ENCODE measurements around the gene OCRL. TPM values are rescaled to one million over a fixed set of nuclear protein-coding genes. Genes with fewer than 3 reads are reported as not detected.

The OCRL gene
- 10 to 100 TPM; 12.7 to 17.3 TPM for total RNA-seq
- long read RNA-seq, full-length matches to known transcripts, result 6 of 8 reads
- long read RNA-seq, partial matches to known transcripts, result 1 of 8 reads
- long read RNA-seq, other reads (novel, unspliced or antisense), result 1 of 8 reads

- intact Hi-C loops (cut with DNase I), result no loop called here
- peak; percentile 89 to 97 for ATAC-seq
- peak; percentile 71 for DNase-seq
These were observed at the start of gene OCRL for GRCh38 chrX:129540068-129540653. TSS of gene OCRL (plus strand) at chrX:129540259. CDS start at chrX:129540440, 181 bp downstream.

GRCh38 chrX:129490330-129490729 lies 49.7 kb upstream of the OCRL start:
- intact Hi-C loops (cut with DNase I), result no loop called here
- DNase-seq (no peak), ATAC-seq (no peak)

- DNase-seq (no peak), ATAC-seq (no peak)
- intact Hi-C loops (cut with DNase I), result no loop called here
These were observed 46.4 kb upstream of the OCRL start for GRCh38 chrX:129493643-129494042.

- ATAC-seq (no peak), DNase-seq (no peak)
- intact Hi-C loops (cut with DNase I), result no loop called here
These were observed 45.2 kb upstream of the OCRL start for GRCh38 chrX:129494887-129495286.

- intact Hi-C loops (cut with DNase I), result no loop called here
- ATAC-seq, result no peak
- DNase-seq, result no peak
These were observed 44.2 kb upstream of the OCRL start for GRCh38 chrX:129495900-129496299.

GRCh38 chrX:129496625-129497024 lies 43.4 kb upstream of the OCRL start:
- ATAC-seq (no peak), DNase-seq (no peak)
- intact Hi-C loops (cut with DNase I), result no loop called here

GRCh38 chrX:129497146-129497843 lies 42.8 kb upstream of the OCRL start:
- no peak for ATAC-seq
- intact Hi-C loops (cut with DNase I), result no loop called here
- no peak for DNase-seq

GRCh38 chrX:129510331-129510730 lies 29.7 kb upstream of the OCRL start:
- intact Hi-C loops (cut with DNase I), result no loop called here

GRCh38 chrX:129511689-129512088 lies 28.4 kb upstream of the OCRL start:
- no peak for ATAC-seq

More at GRCh38 chrX:129510331-129510730, 29.7 kb upstream of the OCRL start:
- no peak for ATAC-seq
- no peak for DNase-seq

GRCh38 chrX:129512409-129512808 lies 27.6 kb upstream of the OCRL start:
- DNase-seq (no peak), ATAC-seq (no peak)
- intact Hi-C loops (cut with DNase I), result no loop called here

More at GRCh38 chrX:129511689-129512088, 28.4 kb upstream of the OCRL start:
- intact Hi-C loops (cut with DNase I), result no loop called here
- no peak for DNase-seq

GRCh38 chrX:129516402-129516801 lies 23.7 kb upstream of the OCRL start:
- no peak for ATAC-seq
- intact Hi-C loops (cut with DNase I), result no loop called here
- no peak for DNase-seq

- intact Hi-C loops (cut with DNase I), result no loop called here
- no peak for ATAC-seq
These were observed 19.9 kb upstream of the OCRL start for GRCh38 chrX:129520151-129520550.

GRCh38 chrX:129522184-129523078 lies 17.6 kb upstream of the OCRL start:
- ATAC-seq, result peak; percentile 77 to 89
- DNase-seq, result peak; percentile 51
- intact Hi-C loops (cut with DNase I), result no loop called here

More at GRCh38 chrX:129520151-129520550, 19.9 kb upstream of the OCRL start:
- DNase-seq, result no peak

GRCh38 chrX:129523079-129523911 lies 16.8 kb upstream of the OCRL start, which contains the start of gene SMARCA1:
TSS of gene SMARCA1 (minus strand) at chrX:129523490. CDS start at chrX:129523370, 120 bp downstream.
- ATAC-seq, result peak; percentile 88 to 90
- peak; percentile 54 for DNase-seq
- intact Hi-C loops (cut with DNase I), result no loop called here

GRCh38 chrX:129524250-129524850 lies 15.7 kb upstream of the OCRL start:
- DNase-seq (no peak), ATAC-seq (no peak)
- intact Hi-C loops (cut with DNase I), result no loop called here

GRCh38 chrX:129525162-129525561 lies 14.9 kb upstream of the OCRL start:
- ATAC-seq (no peak), DNase-seq (no peak)
- intact Hi-C loops (cut with DNase I), result no loop called here

GRCh38 chrX:129525896-129526295 lies 14.2 kb upstream of the OCRL start:
- no peak for ATAC-seq
- intact Hi-C loops (cut with DNase I), result no loop called here
- DNase-seq, result no peak

GRCh38 chrX:129529685-129530281 lies 10.3 kb upstream of the OCRL start:
- no peak for ATAC-seq
- no peak for DNase-seq

More at GRCh38 chrX:129529685-129530281, 10.3 kb upstream of the OCRL start:
- intact Hi-C loops (cut with DNase I), result no loop called here

Measured in left cardiac atrium (tissue), 4 donors.